Measurements from ENCODE around the gene STARD3. TPM values are rescaled to one million over a fixed set of nuclear protein-coding genes. Genes with fewer than 3 reads are reported as not detected.

The STARD3 gene
- total and polyA plus RNA-seq, 2 donors from 2014 or later: 32.1 to 47.6 TPM

- intact Hi-C loops (cut with DNase I): no loop called here
- FAIRE-seq: no peak
Measured at GRCh38 chr17:39700148-39700987, 63.4 kb downstream of the STARD3 start.

GRCh38 chr17:39701012-39701783, 64.3 kb downstream of the STARD3 start:
- peak in 3 of 5 donors; percentile 23 to 64 (median 44) for DNase-seq
- intact Hi-C loops (cut with DNase I): no loop called here
- no peak for FAIRE-seq
- Histone ChIP-seq H3K4me3 (ENCODE audit: low read length in 3 of 3) (peak overlapping the region; percentile 69 to 88 (median 85)), H3K27ac (ENCODE audit: low read depth in 2 of 2, low read length in 2 of 2) (peak overlapping the region; percentile 93 to 94), H3K36me3 (ENCODE audit: control insufficient read depth in 2 of 3, insufficient read depth in 3 of 3, low read length in 3 of 3) (no peaks in the 10 kb centered on the region), H3K27me3 (ENCODE audit: control insufficient read depth, insufficient read depth, low read length) (no peaks in the 10 kb centered on the region), H3K9me3 (ENCODE audit: control insufficient read depth in 2 of 3, insufficient read depth in 1 of 3, low read length in 3 of 3) (no peaks in the 10 kb centered on the region), H3K9ac (ENCODE audit: low read length in 3 of 3) (peak overlapping the region; percentile 54 to 70 (median 63)), H3K4me1 (ENCODE audit: control insufficient read depth in 2 of 3, insufficient read depth in 2 of 3, low read depth in 1 of 3, low read length in 3 of 3) (peaks cover 0 to 58% (median 49%) of the 10 kb centered on the region in 3 donors)
- TF ChIP-seq CTCF (IDR thresholded peaks at IDR 0.05; ENCODE audit: borderline replicate concordance, extremely low read depth, insufficient read depth): no peak

More at GRCh38 chr17:39700148-39700987, 63.4 kb downstream of the STARD3 start:
- H3K4me1 ChIP-seq (ENCODE audit: control insufficient read depth in 2 of 3, insufficient read depth in 2 of 3, low read depth in 1 of 3, low read length in 3 of 3): peaks cover 0 to 50% (median 49%) of the 10 kb centered on the region in 3 donors
- no peaks in the 10 kb centered on the region for H3K9me3 ChIP-seq (ENCODE audit: control insufficient read depth in 2 of 3, insufficient read depth in 1 of 3, low read length in 3 of 3)
- no peak for TF ChIP-seq CTCF (IDR thresholded peaks at IDR 0.05; ENCODE audit: borderline replicate concordance, extremely low read depth, insufficient read depth)
- H3K27me3 ChIP-seq (ENCODE audit: control insufficient read depth, insufficient read depth, low read length): no peaks in the 10 kb centered on the region
- no peaks in the 10 kb centered on the region for H3K36me3 ChIP-seq (ENCODE audit: control insufficient read depth in 2 of 3, insufficient read depth in 3 of 3, low read length in 3 of 3)
- peak overlapping the region; percentile 69 to 88 (median 85) for H3K4me3 ChIP-seq (ENCODE audit: low read length in 3 of 3)
- peak overlapping the region; percentile 54 to 80 (median 70) for H3K9ac ChIP-seq (ENCODE audit: low read length in 3 of 3)
- DNase-seq: peak; percentile 80 to 91 (median 85)
- peak overlapping the region; percentile 93 to 94 for H3K27ac ChIP-seq (ENCODE audit: low read depth in 2 of 2, low read length in 2 of 2)

- H3K4me3 ChIP-seq (ENCODE audit: low read length in 3 of 3): peak overlapping the region; percentile 69 to 88 (median 85)
- H3K27me3 ChIP-seq (ENCODE audit: control insufficient read depth, insufficient read depth, low read length): no peaks in the 10 kb centered on the region
- H3K9ac ChIP-seq (ENCODE audit: low read length in 3 of 3): peak overlapping the region; percentile 54 to 70 (median 63)
- intact Hi-C loops (cut with DNase I): no loop called here
- peaks cover 0 to 60% (median 42%) of the 10 kb centered on the region in 3 donors for H3K4me1 ChIP-seq (ENCODE audit: control insufficient read depth in 2 of 3, insufficient read depth in 2 of 3, low read depth in 1 of 3, low read length in 3 of 3)
- FAIRE-seq: no peak
- H3K9me3 ChIP-seq (ENCODE audit: control insufficient read depth in 2 of 3, insufficient read depth in 1 of 3, low read length in 3 of 3): no peaks in the 10 kb centered on the region
- peaks cover 0 to under 1% (median under 1%) of the 10 kb centered on the region in 3 donors for H3K36me3 ChIP-seq (ENCODE audit: control insufficient read depth in 2 of 3, insufficient read depth in 3 of 3, low read length in 3 of 3)
- DNase-seq: no peak
- no peak for TF ChIP-seq CTCF (IDR thresholded peaks at IDR 0.05; ENCODE audit: borderline replicate concordance, extremely low read depth, insufficient read depth)
- H3K27ac ChIP-seq (ENCODE audit: low read depth in 2 of 2, low read length in 2 of 2): peak overlapping the region; percentile 93 to 94
Measured at GRCh38 chr17:39701784-39702422, 65.0 kb downstream of the STARD3 start.

Measured in kidney (tissue), 14 donors.